K562 (cell line): ENCODE measurements around the gene KRTAP9-2.

ENCODE experiments used
- BRF1 ChIP-seq: IDR thresholded peaks from 3 replicates; pipeline ENCODE4 v1.6.1; 2011; ENCODE audit warnings: borderline replicate concordance, mild to moderate bottlenecking; ENCODE audit not compliant: insufficient read length; ENCODE audit errors: extremely low read depth
- NCOA2 ChIP-seq, 2 experiments: fragments of 450-650 bp; IDR thresholded peaks; 2 replicates each; pipeline ENCODE4 v1.6.1; 2018; ENCODE audit warnings: mild to moderate bottlenecking in 2 of 2, moderate library complexity in 1 of 2; ENCODE audit not compliant: partially characterized antibody in 2 of 2
- RNF2 ChIP-seq: sonication (generic); IDR thresholded peaks from 2 replicates; pipeline ENCODE4 v1.6.1; 2016
- SRF ChIP-seq, 2 experiments: fragments of 250-450, 450-650 bp in 1 of 2; sonication (Bioruptor Pico) in 1 of 2; sonication (generic) in 1 of 2; formaldehyde crosslinking; IDR thresholded peaks; 2 replicates each; pipeline versions ENCODE4 v1.5.0 to v1.5.1; 2020 to 2022; ENCODE audit warnings: mild to moderate bottlenecking in 1 of 2, missing genetic modification reagents in 1 of 2
- TF ChIP-seq, protein P1 (sequence below), 3 experiments: IDR thresholded peaks in 2 of 3; conservative IDR thresholded peaks in 1 of 3; 2 replicates each; pipeline ENCODE4 v1.5.1; 2011 to 2012; ENCODE audit warnings: low read length in 3 of 3, mild to moderate bottlenecking in 3 of 3, control low read depth in 2 of 3, improper control_type of control experiment in 1 of 3, inconsistent platforms in 1 of 3, low read depth in 1 of 3, mixed read lengths in 1 of 3, moderate library complexity in 1 of 3; ENCODE audit not compliant: insufficient read depth in 2 of 3

GRCh38 chr17:41184480-41184961 is 41.9 kb upstream of the KRTAP9-2 start, which contains the start of gene KRTAP4-1:
- TF ChIP-seq SRF (CRISPR knock-in tag; IDR thresholded peaks at IDR 0.05) = no peak
- no peak for TF ChIP-seq BRF1
- TF ChIP-seq NCOA2 (IDR thresholded peaks at IDR 0.05; ENCODE audit: partially characterized antibody in 2 of 2) = no peak
- no peak for TF ChIP-seq RNF2
- TF ChIP-seq, protein P1, sequence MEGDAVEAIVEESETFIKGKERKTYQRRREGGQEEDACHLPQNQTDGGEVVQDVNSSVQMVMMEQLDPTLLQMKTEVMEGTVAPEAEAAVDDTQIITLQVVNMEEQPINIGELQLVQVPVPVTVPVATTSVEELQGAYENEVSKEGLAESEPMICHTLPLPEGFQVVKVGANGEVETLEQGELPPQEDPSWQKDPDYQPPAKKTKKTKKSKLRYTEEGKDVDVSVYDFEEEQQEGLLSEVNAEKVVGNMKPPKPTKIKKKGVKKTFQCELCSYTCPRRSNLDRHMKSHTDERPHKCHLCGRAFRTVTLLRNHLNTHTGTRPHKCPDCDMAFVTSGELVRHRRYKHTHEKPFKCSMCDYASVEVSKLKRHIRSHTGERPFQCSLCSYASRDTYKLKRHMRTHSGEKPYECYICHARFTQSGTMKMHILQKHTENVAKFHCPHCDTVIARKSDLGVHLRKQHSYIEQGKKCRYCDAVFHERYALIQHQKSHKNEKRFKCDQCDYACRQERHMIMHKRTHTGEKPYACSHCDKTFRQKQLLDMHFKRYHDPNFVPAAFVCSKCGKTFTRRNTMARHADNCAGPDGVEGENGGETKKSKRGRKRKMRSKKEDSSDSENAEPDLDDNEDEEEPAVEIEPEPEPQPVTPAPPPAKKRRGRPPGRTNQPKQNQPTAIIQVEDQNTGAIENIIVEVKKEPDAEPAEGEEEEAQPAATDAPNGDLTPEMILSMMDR (IDR thresholded peaks at IDR 0.05 in 2 of 3, conservative IDR thresholded peaks at IDR 0.05 in 1 of 3; ENCODE audit: insufficient read depth in 2 of 3, low read depth in 1 of 3, low read length in 3 of 3) = no peak
